Testis (tissue), 3 donors: ENCODE data around the gene TNPO3. TPM values are rescaled to one million over a fixed set of nuclear protein-coding genes. Genes with fewer than 3 reads are reported as not detected.

Experiments used
- DNase-seq: peaks from one replicate; pipeline ENCODE4 v3.0.0-alpha.2; 2019
- H3K27ac ChIP-seq, 2 donors: fragments of 200-600 bp; sonication (generic); one replicate each; pipeline ENCODE4 v1.5.1; 2019
- H3K27me3 ChIP-seq: fragments of 200-600 bp; sonication (generic); one replicate; pipeline ENCODE4 v1.5.1; 2019
- H3K36me3 ChIP-seq: fragments of 200-600 bp; sonication (generic); one replicate; pipeline ENCODE4 v1.5.1; 2017; ENCODE audit warnings: low read depth; ENCODE audit errors: missing control alignments
- H3K4me1 ChIP-seq: fragments of 200-600 bp; sonication (generic); one replicate; pipeline ENCODE4 v1.5.1; 2019
- H3K4me3 ChIP-seq, 2 donors: fragments of 200-600 bp; sonication (generic); one replicate each; pipeline ENCODE4 v1.5.1; 2017 to 2019
- H3K9me3 ChIP-seq: fragments of 200-600 bp; sonication (generic); one replicate; pipeline ENCODE4 v1.5.1; 2017
- POLR2A ChIP-seq: fragments of 450-650 bp; IDR thresholded peaks from one replicate; pipeline ENCODE4 v1.6.1; 2017; ENCODE audit warnings: antibody characterized with exemption, mild to moderate bottlenecking, moderate library complexity
- WGBS, 2 donors: methylation state at CpG; one replicate each; pipeline ENCODE4 v1.1.5; 2018; 5-methylcytosine and 5-hydroxymethylcytosine counted together
- intact Hi-C: fragments of 100-400 bp; cut with DNase I; formaldehyde crosslinking; loops from one replicate; pipeline ENCODE4 v1.15.1; 2023; ENCODE audit warnings: low total_unique reads
- polyA plus RNA-seq: library from polyadenylated mRNA; stranded (reverse); fragments of 350-450 nt; fragmentation: Illumina TruSeq; extraction: RNeasy Lipid Tissue Mini Kit (QIAGEN cat#74804); gene quantifications from one replicate; pipeline ENCODE4 v1.2.3, GENCODE V29; 2014; ENCODE audit warnings: low read depth, low replicate concordance; ENCODE audit not compliant: insufficient read depth
- total RNA-seq, 2 donors: library from RNA; depleted of rRNA; stranded (reverse); fragments of >200 nt; gene quantifications; one replicate each; pipeline ENCODE4 v1.2.3, GENCODE V29; 2016
- TF ChIP-seq, protein P1 (sequence below), 3 experiments: fragments of 450-650 bp in 2 of 3; fragments of 200-600 bp in 1 of 3; sonication (generic) in 1 of 3; IDR thresholded peaks; one replicate each; pipeline ENCODE4 v1.5.1; 2016 to 2019; ENCODE audit warnings: antibody characterized with exemption in 3 of 3, mild to moderate bottlenecking in 2 of 3, moderate library complexity in 1 of 3

The TNPO3 gene
- total and polyA plus RNA-seq, 3 donors from 2014 or later = 52.5 to 62.8 (median 55.5) TPM

DNA sequence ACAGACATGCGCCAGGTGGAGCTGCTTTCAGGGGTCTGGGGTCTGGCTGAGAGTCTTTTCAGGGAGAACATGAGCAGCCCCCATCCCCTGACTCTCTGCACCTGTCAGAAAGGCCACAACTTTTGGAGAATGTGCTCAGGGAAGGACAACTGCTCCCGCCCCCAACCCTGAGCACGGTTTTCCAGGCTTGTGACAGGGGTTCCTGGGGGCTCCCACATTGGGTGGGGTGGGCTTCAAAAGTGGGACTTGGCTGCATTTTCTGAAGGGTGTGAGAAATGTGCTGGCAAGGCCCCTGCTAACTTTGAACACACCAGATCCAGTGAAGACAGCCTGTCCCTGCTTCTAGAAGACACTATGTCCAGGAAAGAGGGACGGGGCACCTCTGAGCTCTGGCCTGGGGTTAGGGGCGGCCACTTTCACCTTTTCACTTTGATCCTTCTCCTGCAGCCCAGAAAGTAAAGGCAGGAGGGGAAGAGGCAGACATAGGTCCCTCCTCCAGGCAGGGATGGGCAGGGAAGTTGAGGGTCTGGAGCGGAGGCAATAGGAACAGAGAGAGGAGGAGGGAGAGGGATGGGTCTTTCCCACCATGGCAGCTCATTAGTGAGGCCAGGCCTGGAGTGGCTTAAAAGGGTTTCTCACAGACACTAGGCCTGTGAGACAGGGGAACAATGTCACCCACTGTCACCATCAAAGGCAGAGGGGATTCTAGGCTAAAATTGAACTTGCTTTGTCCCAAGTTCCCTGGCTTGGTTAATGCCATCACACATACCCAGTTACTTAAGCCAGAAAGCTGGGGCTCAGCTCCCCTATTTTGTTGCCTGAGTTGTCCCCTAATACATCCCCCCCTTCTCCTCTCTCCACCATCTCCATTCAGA is 145.9 kb downstream of the TNPO3 start:
- H3K4me1 ChIP-seq = no peaks in the 10 kb centered on the region
- DNase-seq = no peak
- 80 to 81% methylated on average over 4 to 6 of the region's 6 CpGs for WGBS, 2 donors
- no peak overlapping the region for H3K27ac ChIP-seq
- no peaks in the 10 kb centered on the region for H3K27me3 ChIP-seq
- H3K9me3 ChIP-seq = no peaks in the 10 kb centered on the region
- intact Hi-C loops = no loop called here
- TF ChIP-seq, protein P1, sequence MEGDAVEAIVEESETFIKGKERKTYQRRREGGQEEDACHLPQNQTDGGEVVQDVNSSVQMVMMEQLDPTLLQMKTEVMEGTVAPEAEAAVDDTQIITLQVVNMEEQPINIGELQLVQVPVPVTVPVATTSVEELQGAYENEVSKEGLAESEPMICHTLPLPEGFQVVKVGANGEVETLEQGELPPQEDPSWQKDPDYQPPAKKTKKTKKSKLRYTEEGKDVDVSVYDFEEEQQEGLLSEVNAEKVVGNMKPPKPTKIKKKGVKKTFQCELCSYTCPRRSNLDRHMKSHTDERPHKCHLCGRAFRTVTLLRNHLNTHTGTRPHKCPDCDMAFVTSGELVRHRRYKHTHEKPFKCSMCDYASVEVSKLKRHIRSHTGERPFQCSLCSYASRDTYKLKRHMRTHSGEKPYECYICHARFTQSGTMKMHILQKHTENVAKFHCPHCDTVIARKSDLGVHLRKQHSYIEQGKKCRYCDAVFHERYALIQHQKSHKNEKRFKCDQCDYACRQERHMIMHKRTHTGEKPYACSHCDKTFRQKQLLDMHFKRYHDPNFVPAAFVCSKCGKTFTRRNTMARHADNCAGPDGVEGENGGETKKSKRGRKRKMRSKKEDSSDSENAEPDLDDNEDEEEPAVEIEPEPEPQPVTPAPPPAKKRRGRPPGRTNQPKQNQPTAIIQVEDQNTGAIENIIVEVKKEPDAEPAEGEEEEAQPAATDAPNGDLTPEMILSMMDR (IDR thresholded peaks at IDR 0.05) = no peak
- no peak for TF ChIP-seq POLR2A
- no peaks in the 10 kb centered on the region for H3K36me3 ChIP-seq
- H3K4me3 ChIP-seq = no peak overlapping the region

DNA sequence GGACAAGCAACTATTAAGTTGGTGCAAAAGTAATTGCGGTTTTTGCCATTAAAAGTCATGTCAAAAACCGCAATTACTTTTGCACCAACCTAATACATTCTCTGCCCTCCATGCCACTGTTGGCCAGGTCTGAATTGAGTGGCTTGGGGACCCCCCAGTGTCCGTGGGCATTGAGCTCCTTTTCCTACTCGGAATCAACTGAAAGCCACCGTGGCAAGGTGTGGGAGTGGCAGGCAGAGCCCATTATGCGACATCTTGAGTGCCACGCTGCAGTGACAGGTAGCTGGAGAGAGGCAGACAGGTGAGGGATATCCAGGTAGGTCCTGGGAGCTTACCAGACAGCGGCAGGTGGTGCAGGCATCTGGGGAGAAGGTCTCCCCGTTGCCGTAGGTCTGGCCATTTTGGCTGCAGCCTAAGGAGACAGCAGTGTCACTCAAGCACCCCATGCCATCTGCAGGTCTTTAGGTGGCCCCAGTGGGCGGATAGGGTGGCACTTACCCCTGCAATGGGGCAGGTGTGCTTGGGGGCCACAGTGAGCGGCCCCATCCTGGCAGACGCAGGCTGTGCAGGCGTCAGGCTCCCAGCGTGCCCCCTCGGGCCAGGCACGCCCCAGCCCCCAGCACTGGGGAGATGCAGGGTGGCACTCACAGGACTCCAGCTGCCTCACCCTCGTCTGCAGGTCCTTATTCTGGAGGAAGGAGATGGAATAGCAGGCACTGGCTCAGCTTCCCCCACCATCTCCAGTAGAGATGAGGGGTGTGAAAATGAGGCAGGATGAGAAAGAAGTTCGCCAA is 147.9 kb downstream of the TNPO3 start:
- Histone ChIP-seq H3K36me3 (no peaks in the 10 kb centered on the region), H3K4me1 (no peaks in the 10 kb centered on the region), H3K27me3 (no peaks in the 10 kb centered on the region), H3K27ac (no peak overlapping the region), H3K9me3 (no peaks in the 10 kb centered on the region), H3K4me3 (no peak overlapping the region)
- no peak for DNase-seq
- intact Hi-C loops = no loop called here
- WGBS, 2 donors = 85 to 88% methylated on average over 8 to 19 of the region's 19 CpGs
- TF ChIP-seq, protein P1 (IDR thresholded peaks at IDR 0.05) = no peak
- TF ChIP-seq POLR2A = no peak

GRCh38 chr7:128906001-128906765 is 148.7 kb downstream of the TNPO3 start:
- Histone ChIP-seq H3K36me3 (no peaks in the 10 kb centered on the region), H3K4me3 (no peak overlapping the region), H3K9me3 (no peaks in the 10 kb centered on the region), H3K27me3 (no peaks in the 10 kb centered on the region), H3K4me1 (no peaks in the 10 kb centered on the region), H3K27ac (no peak overlapping the region)
- TF ChIP-seq, protein P1 (IDR thresholded peaks at IDR 0.05) = no peak
- no peak for TF ChIP-seq POLR2A
- WGBS, 2 donors = 95 to 96% methylated on average over 5 of the region's 5 CpGs
- intact Hi-C loops = no loop called here
- DNase-seq = no peak

- Histone ChIP-seq H3K27ac (no peak overlapping the region), H3K4me3 (no peak overlapping the region), H3K36me3 (no peaks in the 10 kb centered on the region), H3K9me3 (no peaks in the 10 kb centered on the region), H3K4me1 (no peaks in the 10 kb centered on the region), H3K27me3 (no peaks in the 10 kb centered on the region)
- DNase-seq = no peak
- intact Hi-C loops = no loop called here
- no peak for TF ChIP-seq POLR2A
- TF ChIP-seq, protein P1 (IDR thresholded peaks at IDR 0.05) = peak; percentile 26 to 53 (median 43)
- 55 to 63% methylated on average over 8 of the region's 8 CpGs for WGBS, 2 donors
These were observed 150.3 kb downstream of the TNPO3 start for GRCh38 chr7:128904381-128905197.
